HG03439 (cell line): ENCODE results near the gene YTHDF1.
A peak's percentile ranks its signal among the peaks of the same experiment; 100 is the strongest.

Experiments
- ATAC-seq: cut with Tn5 transposase; IDR thresholded peaks from one replicate; pipeline ENCODE4 v1.9.1; 2021; ENCODE audit warnings: mild to moderate bottlenecking, moderate library complexity; ENCODE audit not compliant: unreplicated experiment

Gene YTHDF1

DNA sequence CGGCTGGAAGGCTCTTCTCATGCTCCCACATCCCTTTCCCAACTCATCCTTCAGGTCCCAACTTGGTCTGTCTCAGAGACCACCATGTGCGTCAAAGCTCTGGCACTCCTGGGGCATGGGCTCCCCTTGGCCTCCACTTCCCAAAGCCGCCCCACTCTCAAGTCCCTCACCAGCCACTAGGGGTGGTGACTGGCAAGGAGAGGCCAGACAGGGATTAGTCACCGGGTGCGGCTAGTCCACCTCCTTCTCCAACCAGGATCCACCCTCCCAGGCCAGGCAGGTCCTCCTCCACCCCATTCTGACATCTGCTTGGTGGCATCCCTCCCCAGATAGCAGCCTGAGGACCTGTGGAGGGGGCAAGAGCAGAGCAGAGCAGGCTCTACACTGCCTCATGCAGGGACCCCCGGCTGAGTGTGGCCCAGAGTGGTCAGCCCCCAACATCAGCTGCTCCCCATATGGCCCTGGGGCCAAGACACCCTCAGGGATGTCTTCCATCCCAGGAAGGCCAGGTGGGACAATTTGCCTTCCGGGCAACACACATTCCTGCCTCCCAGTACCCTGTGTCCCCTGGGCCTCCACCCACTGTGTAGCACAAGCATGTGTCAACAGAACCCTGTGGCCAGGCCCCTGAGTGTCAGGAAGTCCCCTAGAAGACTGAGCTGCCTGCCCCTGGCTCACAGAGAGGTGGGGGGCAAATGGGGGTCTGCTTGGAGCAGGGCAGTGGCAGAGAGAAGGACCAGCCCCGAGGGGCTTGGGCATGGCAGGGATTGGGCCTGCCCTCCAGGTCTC, 29.2 kb downstream of the YTHDF1 start:
- ATAC-seq = no peak

DNA sequence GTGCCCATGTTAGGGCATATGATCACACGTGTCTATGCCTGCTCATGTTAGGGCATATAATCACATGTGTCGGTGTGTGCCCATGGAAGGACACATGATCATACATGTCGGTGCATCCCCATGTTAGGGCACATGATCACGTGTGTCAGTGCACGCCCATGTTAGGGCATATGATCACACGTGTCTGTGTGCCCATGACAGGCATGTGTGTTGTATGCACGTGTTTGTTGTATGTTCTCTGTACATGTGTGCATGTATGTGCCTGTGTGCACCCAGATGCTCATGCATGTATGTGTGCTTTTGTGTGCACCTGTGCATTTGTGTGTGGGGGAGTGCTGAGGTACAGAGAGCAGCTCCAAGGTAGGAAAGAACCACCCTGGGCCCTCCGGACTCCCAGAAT, 29.8 kb downstream of the YTHDF1 start:
- no peak for ATAC-seq

DNA sequence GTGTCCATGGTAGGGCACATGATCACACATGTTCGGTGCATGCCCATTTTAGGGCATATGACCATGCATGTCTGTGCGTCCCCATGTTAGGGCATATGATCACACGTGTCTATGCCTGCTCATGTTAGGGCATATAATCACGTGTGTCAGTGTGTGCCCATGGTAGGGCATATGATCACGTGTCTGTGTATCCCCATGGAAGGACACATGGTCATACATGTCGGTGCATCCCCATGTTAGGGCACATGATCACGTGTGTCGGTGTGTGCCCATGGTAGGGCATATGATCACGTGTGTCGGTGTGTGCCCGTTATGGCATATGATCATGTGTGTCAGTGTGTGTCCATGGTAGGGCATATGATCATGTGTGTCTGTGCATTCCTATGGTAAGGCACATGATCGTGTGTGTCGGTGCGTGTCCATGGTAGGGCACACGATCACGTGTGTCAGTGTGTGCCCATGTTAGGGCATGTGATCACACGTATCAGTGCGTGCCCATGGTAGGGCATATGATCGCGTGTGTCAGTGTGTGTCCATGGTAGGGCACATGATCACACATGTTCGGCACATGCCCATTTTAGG, 30.6 kb downstream of the YTHDF1 start:
- no peak for ATAC-seq

DNA sequence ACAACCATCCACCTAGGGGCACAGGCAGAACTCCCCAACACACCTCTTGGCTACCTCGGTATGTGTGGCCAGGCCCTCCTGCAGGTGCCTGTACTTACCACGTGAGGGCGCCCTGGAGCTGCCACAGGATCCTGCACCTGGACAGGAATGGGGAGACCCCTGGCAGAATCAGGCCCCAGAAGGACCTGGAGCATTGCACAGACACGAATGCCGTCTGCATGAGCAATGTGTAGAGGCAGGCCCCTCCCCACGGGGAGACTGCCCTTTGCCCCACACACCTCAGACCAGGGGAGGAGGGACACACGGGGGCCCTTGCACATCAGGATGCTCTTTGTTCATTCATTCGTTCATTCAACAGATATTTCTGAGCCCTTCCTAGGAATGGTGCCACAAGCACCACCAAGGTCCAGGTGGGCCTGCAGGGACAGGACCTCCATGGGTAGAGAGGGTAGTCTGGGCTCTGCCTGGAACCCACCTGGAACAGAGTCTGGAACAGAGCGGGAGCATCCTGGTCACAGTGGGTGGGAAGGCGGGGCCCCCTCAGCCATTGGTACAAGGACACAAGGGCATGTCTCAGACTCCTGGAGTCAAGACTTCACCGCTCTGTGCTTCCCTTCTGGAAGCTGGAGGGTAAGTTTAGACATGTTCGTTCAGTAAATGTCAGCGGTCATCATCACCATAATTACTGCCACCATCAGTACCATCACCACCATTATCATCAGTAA, 32.3 kb downstream of the YTHDF1 start:
- no peak for ATAC-seq

DNA sequence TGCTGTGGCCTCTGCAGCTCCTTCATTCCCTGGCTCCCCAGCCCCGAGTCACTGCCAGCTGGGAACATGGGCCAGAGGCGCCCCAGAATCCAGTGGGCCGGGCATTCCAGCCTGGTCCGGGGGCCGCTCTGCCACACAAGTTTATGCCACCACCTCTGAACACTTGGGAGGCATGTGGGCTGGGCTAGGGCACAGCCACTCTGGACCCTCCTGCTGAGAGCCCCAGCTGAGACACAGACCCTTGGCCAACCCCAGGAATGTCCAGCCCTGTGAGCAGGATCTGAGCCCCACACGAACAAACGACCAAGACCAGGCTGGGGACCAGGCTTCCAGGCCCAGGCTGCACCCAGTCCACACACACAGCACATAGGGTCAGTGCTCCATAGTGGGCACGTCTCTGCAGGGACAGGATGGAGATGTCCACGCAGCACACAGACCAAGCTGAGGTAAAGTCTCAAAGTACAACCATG, 33.0 kb downstream of the YTHDF1 start:
- no peak for ATAC-seq

DNA sequence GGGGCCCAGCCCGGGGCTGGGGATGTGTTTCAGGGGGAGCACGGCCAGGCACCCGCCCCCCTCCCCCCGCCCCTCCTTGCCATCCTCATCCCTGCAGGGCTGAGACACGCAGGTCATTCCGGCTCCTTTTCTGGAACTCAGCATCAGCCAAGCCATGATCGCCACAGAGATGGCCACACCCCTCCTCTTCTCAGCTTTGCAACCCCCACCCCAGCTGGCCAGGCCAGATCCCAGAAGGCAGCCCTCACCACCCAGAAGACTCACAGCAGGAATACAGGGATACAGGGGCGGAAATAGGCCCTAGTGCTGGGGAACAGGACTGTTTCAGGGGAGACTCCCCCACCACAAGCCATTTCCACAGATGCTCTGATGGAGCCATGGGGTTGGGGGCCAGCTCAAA, 33.5 kb downstream of the YTHDF1 start:
- ATAC-seq = no peak

DNA sequence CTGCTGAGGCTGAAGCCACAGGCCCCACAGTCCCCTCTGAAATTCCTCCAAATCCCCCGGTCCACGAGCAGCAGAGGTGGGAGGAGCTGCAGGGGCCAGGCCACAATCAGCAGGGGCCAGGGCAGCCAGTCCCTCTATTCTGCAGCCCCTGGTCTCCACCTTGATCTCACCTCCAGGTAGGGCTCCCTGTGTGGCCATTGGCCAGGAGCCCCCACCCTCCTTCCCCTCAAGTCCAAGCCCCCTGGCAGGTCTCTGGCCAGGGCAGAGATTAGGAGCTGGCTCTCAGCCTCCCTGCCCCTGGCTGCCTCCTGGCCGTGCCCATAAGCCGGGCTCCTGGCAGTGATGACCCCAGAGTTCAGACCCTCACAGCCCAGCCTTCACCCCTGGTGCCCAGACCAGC, 34.7 kb downstream of the YTHDF1 start:
- no peak for ATAC-seq

DNA sequence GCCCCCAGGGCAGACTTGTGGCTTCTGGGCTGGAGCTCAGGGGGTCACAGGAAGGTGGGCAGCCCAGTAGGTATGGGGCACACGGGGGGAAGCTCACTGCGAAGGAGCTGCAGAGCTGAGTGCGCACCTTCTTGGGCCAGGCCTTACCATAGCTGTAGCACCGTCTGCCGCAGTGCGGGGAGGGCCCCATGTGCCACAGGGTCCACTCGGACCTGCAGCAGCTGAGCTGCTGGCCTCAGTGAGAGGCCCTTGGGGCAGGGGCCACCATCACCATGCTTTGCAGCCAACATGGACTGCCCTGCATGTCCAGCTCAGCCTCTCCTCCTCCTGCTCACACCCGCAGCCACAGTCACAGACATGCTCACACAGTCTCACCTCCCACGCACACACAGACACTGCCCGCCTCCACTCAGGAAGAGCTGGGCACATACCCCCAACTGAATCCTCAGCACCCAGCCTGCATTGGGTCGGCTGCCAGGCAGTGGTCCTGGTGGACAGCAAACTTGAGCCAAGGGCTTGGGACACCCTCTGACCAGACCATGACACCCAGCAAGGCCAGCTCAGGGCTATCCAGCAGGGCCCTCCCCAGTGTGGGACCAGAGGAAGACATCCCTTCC, 35.3 kb downstream of the YTHDF1 start:
- ATAC-seq = no peak

DNA sequence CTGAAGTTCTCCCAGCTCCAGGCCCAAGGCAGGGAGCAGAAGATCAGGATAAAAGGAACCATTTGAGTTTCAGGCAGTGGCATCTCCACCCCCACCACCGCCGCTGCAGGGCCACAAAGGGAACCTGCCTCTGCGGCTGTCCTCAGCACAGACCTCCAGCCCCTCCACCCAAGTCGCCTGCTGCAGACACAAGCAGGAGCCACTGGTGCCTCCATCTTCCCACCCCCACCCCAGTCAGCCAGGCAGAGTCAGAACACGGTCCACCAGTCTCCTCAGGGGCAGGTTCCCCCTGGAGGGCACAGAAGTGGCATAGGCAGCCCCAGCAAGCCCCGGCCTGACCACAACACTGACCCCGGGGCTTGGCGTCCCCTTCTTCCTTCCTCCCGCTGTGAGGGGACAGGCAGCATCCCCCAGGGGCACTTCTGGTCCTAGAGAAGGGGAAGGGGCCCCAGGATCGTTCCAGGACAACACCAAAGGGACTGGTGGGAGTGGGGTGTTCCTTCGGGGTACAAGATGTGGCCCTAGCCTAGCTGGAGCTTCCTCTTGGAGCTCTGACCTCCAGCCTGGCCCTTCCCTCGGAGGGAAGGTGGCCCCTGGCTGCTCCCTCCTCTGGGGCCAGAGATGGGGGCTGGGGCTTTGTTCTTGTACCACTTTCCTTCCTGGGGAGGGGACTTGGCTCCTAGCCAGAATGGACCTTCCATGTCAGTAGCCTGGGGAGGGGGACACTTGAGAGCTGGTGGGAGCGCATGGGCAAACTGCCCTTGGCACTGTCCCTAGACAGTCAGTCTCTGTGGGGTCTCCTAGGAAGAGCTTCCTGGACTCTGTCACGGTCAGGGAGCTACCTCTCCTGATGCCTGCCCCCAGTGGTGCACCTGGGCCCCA, 36.0 kb downstream of the YTHDF1 start:
- ATAC-seq = no peak

DNA sequence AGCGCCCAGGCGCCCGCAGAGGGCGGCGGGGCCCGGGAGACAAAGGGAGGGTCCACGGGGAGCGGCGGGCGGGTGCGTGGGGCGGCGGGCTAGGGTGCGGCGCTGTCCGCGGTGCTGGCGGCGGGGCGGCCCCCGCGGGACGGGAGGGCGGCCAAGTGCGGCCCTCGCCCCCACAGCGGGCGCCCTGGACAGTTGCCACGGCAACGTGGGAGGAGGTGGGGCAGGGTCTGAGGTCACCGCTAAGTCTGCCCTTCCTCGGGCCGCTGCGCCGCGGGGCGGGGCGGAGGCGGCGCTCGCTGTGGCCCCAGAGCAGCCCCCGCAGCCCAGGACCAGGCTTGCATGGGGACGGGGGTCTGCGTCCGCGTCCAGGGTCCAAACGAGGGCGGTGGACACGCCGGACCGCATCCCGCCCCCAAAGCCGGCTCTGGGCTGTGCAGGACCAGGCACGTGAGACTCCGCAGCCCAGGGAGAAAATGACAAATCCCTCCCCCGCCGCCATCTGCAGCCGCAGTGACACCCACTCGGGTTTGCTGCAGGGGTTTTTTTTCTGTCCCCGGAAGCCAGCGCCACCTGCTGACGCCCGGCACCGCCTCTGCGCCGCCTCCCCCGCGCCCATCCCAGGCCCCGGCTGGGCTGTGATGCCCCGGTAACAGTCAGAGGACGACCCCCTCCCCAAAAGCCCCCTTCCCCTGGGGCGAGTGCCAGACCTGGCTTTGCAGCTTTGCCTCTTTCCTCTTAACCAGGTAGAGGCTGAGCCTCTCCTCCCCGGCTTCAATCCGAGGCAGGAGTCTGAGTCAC, 36.8 kb downstream of the YTHDF1 start:
- ATAC-seq = peak; percentile 45

DNA sequence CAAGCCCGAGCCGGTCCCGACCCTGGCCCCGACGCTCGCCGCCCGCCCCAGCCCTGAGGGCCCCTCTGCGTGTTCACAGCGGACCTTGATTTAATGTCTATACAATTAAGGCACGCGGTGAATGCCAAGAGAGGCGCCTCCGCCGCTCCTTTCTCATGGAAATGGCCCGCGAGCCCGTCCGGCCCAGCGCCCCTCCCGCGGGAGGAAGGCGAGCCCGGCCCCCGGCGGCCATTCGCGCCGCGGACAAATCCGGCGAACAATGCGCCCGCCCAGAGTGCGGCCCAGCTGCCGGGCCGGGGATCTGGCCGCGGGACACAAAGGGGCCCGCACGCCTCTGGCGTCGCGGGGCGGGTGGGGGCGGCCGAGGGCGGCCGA, 37.5 kb downstream of the YTHDF1 start:
- no peak for ATAC-seq

DNA sequence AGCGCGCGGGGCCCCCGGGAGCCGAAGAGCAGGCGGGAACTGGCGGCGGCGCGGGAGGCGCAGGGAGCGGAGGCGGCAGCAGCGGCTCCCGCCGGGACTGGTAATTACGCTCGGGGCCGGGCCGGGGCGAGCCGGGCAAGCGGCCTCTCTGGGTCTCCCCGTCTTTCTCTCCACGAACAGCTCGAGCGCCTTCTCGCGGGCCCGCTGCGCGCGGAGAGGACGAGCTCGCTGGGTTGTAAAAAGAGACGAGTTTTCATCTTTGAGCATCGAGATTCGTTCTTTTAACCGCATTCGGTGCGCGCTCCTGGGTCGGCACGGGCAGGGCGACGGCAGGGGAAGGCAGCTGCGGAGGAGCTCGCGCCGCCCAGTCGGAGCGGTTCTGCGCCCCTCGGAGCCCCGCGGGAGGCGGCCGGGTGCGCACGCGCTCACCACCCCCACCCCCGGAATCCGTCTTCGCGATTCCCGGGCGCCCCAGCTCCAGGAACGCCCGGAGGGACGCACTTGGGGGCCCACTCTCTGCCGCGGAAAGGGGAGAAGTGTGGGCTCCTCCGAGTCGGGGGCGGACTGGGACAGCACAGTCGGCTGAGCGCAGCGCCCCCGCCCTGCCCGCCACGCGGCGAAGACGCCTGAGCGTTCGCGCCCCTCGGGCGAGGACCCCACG, 38.0 kb downstream of the YTHDF1 start:
- ATAC-seq = no peak

DNA sequence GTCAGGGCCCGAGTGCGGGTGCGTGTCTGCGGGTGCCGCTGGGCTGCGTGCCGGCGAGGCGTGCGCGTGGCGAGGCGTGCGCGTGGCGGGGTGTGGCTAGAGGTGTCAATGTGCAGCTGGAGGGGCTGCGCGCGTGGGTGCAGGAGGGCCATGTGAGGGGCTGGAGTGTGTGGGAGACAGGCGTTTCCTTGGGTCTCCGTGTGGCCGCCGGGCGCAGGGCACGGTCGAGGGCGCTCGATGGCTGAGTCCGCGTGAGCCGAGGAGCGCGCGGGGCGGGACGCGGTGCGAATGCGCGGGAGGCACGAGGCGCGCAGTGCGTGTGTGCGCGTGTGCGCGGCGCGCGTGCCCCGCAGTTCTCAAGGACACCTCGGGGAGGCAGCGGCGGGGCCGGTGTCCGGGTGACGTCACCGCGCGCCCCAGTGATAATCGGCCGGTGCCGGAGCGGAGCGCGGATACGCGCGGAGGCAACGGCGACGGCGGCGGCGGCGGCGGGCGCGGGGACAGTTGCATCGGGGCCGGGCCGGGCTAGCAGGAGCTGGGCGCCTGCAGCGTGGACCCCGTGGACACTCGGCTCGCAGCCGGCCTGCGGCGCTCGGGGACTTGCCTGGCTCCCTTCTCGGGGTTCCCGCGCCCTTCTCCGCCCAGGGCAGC, 38.7 kb downstream of the YTHDF1 start:
- no peak for ATAC-seq

DNA sequence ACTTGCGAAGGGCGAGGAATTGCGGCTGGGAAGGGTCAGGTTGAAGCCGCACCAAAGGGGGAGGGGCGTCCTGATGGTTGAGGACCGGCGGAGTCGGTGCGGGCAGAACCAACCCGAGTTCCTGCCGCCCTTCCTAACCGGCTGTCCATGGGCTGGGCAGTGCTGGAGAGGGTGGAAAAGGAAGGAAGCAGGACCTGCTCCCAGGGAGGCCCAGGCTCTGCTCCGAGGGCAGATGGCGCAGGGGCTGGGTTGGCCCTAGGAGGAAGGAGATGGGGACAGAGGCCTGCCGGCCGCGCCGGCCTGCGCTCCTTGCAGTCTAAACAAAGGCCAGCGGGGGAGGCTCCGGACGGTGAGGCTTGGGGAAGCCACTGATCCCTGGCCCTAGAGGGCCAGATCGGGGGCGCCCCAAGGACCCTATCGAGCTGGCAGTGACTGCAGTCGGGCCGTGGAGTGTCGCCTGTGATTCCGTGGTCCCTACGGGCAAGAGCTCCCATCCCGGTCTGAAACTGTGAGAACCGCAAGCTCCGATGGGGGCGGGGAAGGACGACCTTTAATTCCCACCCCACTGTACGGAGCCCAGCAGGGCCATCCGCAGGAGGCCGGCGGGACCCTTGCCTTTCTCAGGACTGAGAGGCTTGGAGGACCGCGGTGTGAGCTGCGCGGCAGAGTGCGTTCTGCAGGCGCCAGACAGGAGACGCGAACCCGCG, 39.4 kb downstream of the YTHDF1 start:
- no peak for ATAC-seq

DNA sequence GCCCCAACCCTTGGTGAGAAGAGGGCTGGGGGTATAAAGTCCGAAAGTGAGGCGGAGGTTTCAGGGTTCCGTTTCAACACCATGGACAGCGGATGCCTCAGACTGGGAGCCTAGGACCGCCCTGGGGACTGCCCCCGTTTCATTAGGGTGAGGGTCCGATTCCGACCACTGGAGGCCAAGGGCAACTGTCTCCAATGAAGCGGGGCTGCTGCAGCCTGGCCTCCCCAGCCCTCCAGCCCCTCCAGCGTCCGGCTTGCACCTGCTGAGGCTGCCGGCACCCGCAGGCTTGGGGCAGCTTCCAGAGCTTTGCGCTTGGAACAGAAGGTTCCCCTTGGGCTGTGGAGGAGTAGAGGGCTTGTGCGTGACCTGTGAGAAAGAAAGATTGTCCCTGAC, 39.9 kb downstream of the YTHDF1 start:
- no peak for ATAC-seq

DNA sequence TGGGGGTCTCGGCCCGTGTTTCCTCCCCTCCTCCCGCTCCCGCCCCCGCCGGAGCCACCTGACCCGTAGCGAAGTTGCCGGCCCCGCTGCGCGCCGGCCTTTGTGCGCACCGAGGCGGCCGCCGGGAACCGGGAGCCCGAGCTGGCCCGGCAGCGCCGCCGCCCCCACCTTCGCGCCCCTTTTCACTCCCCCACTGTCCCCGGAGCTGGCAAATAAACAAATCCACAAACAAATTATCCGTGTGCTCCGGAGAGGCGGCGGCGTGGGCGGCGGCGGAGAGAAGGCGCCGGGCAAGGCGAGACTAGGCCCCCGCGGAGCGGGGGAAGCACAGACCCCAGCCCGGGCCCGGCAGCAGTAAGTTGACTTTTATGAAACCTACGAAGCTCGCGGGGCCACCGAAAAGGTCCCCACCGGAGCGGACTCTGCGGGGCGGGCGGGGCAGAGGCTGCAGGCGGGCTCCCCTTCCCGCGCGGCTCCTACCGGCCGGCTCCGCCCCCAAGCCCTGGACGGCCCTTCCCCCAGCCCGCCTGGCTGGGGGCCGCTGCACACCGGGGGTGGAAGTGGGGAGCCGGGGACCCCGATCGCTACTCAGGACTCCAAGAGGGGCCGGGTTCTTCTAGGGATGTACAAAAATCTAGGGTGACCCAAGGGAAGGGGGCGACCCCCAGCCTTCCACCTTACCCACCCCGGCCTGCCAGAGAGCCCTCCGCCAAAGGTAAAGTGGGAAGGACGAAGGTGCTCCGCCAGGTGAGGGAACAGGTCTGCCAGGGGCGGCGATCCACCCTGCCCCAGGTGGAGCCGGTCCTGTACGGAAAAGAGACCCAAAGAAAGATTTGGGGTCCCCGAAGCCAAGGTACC, 40.7 kb downstream of the YTHDF1 start:
- ATAC-seq = no peak

DNA sequence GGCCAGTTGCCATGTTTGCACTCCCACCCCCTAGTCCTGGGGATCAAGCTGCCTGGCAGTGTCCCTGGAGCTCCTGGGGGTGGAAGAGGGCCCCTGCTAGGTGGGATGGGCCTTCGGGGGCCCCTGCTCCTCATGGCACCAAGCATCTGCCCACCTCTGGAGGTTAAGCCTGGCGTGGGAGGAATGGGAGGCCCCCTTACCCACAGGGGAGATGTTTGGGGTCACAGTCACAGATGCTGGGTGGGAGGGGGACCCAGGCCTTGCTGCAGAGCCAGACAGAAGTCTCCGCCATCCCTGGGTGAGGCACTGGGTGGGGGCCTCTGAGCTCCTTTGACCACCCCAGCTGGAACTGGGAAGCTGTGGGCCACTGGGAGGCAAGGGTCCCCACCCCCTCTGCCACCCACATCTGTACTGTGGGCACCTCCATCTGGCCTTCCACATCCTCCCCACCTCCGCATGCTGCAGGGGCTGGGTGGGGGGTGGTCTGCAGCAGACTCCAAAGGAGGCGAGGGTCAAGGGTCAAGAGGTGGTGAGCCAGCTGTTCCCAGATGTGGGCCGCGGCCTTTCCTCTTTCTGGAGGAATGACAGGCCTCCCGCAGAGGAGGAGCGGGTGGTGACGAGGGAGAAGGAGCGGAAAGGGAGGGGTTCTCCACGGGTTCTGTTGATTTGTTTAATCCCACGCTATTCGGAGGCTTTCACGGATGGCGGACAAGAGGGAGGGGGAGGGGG, 41.5 kb downstream of the YTHDF1 start:
- ATAC-seq = no peak
